ENCODE results near the gene SREBF1.
A peak's percentile ranks its signal among the peaks of the same experiment; 100 is the strongest.

SREBF1 gene

GRCh38 chr17:17853811-17854447 is 17.1 kb upstream of the SREBF1 start:
- Histone ChIP-seq H3K27ac (ENCODE audit: poor library complexity, severe bottlenecking) (peak overlapping the region; percentile 43), H3K4me1 (ENCODE audit: insufficient read depth, poor library complexity, severe bottlenecking) (peaks cover 11% of the 10 kb centered on the region), H3K36me3 (ENCODE audit: low read depth) (no peaks in the 10 kb centered on the region; the same call in 1 of the 2 replicates), H3K4me3 (ENCODE audit: severe bottlenecking) (no peak overlapping the region), H3K9me3 (ENCODE audit: severe bottlenecking) (no peaks in the 10 kb centered on the region), H3K27me3 (ENCODE audit: insufficient read depth, poor library complexity, severe bottlenecking) (no peaks in the 10 kb centered on the region)
- no peak for DNase-seq (ENCODE audit: low spot score)
- TF ChIP-seq, protein P1, sequence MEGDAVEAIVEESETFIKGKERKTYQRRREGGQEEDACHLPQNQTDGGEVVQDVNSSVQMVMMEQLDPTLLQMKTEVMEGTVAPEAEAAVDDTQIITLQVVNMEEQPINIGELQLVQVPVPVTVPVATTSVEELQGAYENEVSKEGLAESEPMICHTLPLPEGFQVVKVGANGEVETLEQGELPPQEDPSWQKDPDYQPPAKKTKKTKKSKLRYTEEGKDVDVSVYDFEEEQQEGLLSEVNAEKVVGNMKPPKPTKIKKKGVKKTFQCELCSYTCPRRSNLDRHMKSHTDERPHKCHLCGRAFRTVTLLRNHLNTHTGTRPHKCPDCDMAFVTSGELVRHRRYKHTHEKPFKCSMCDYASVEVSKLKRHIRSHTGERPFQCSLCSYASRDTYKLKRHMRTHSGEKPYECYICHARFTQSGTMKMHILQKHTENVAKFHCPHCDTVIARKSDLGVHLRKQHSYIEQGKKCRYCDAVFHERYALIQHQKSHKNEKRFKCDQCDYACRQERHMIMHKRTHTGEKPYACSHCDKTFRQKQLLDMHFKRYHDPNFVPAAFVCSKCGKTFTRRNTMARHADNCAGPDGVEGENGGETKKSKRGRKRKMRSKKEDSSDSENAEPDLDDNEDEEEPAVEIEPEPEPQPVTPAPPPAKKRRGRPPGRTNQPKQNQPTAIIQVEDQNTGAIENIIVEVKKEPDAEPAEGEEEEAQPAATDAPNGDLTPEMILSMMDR (IDR thresholded peaks at IDR 0.05; ENCODE audit: poor library complexity, severe bottlenecking) = no peak
- peak; percentile 60 for ATAC-seq (ENCODE audit: low read depth)

DNA sequence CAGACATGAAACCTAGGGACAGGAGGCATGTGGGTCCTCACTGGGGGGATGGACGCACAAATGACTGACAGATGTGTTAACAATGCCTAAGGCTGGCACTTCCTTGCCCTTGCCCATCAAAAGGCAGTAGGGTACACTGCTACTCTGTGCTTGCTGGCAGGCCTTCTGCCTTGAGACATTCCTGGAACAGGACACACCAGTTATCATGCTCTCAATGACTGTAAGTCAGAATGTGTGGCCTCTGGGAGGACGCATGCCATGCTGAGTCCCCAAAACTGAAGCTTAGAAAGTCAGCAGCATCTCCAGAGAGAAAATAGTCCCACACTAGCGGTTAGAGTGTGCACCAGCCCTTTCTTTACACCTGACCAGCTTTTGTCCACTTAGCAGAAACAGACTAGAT is 16.1 kb upstream of the SREBF1 start:
- Histone ChIP-seq H3K9me3 (ENCODE audit: severe bottlenecking) (no peaks in the 10 kb centered on the region), H3K4me3 (ENCODE audit: severe bottlenecking) (no peak overlapping the region), H3K4me1 (ENCODE audit: insufficient read depth, poor library complexity, severe bottlenecking) (peaks cover 11% of the 10 kb centered on the region), H3K27ac (ENCODE audit: poor library complexity, severe bottlenecking) (peak overlapping the region; percentile 43), H3K36me3 (ENCODE audit: low read depth) (no peaks in the 10 kb centered on the region), H3K27me3 (ENCODE audit: insufficient read depth, poor library complexity, severe bottlenecking) (no peaks in the 10 kb centered on the region)
- no peak for DNase-seq (ENCODE audit: low spot score)
- no peak for ATAC-seq (ENCODE audit: low read depth)
- TF ChIP-seq, protein P1 (IDR thresholded peaks at IDR 0.05; ENCODE audit: poor library complexity, severe bottlenecking) = no peak

DNA sequence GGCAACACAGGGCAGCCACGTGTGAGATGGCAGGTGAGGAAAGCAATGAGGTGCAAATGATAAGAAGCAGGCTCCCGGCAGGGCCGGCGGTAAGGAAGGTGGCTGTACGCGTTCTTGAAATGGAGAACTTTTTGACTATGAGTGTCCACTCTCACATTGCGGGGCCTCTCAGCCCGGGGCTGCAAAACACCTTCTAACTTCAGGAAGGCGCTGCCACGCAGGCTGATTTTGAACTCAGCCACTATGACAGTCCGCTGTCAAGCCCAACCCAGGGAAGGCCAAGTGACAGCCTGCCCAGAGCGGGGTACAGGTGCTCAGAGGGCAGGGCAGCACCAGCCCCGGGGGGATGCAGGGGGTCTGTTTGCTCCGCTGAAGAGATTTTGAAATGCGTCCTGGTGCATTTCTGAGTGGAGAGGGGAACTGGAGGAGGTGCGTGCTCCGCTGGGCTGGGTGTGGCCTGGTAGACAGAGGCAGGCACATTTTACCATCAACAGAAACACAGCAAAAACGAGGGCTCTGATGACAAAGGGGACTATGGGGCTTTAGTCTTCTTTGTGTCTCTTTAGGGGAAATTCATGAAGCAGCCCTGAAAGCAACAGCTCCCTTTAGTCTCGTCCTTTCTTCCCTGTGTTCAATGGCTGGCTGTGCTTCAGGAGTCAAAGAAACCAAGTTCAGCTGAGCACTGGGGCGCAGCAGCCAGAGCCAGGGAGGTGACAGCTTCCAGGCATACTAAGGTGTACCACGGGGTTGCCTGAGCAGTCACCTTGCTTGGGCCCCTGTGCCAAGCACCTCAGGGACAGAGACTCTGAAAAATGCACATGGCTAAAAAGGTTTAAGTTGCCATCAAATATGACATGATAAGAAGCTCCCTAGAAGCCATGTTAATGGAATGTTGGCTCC is 14.6 kb upstream of the SREBF1 start:
- Histone ChIP-seq H3K27ac (ENCODE audit: poor library complexity, severe bottlenecking) (no peak overlapping the region), H3K27me3 (ENCODE audit: insufficient read depth, poor library complexity, severe bottlenecking) (no peaks in the 10 kb centered on the region), H3K4me3 (ENCODE audit: severe bottlenecking) (no peak overlapping the region), H3K9me3 (ENCODE audit: severe bottlenecking) (no peaks in the 10 kb centered on the region), H3K4me1 (ENCODE audit: insufficient read depth, poor library complexity, severe bottlenecking) (peaks cover 11% of the 10 kb centered on the region), H3K36me3 (ENCODE audit: low read depth) (no peaks in the 10 kb centered on the region)
- DNase-seq (ENCODE audit: low spot score) (no peak), ATAC-seq (ENCODE audit: low read depth) (no peak)
- TF ChIP-seq, protein P1 (IDR thresholded peaks at IDR 0.05; ENCODE audit: poor library complexity, severe bottlenecking) = no peak

GRCh38 chr17:17849845-17850373 is 13.1 kb upstream of the SREBF1 start:
- no peaks in the 10 kb centered on the region for H3K27me3 ChIP-seq (ENCODE audit: insufficient read depth, poor library complexity, severe bottlenecking)
- H3K4me3 ChIP-seq (ENCODE audit: severe bottlenecking) = no peak overlapping the region
- TF ChIP-seq, protein P1 (IDR thresholded peaks at IDR 0.05; ENCODE audit: poor library complexity, severe bottlenecking) = no peak
- ATAC-seq (ENCODE audit: low read depth) = no peak
- DNase-seq (ENCODE audit: low spot score) = no peak
- H3K9me3 ChIP-seq (ENCODE audit: severe bottlenecking) = no peaks in the 10 kb centered on the region
- H3K27ac ChIP-seq (ENCODE audit: poor library complexity, severe bottlenecking) = no peak overlapping the region
- H3K4me1 ChIP-seq (ENCODE audit: insufficient read depth, poor library complexity, severe bottlenecking) = peaks cover 11% of the 10 kb centered on the region
- no peaks in the 10 kb centered on the region for H3K36me3 ChIP-seq (ENCODE audit: low read depth)

Measured in RWPE2 (cell line).